Measurements from ENCODE around the gene DENND6B. TPM values are rescaled to one million over a fixed set of nuclear protein-coding genes. Genes with fewer than 3 reads are reported as not detected.

Gene DENND6B
- total and polyA plus RNA-seq, 2 donors (not counting 3 experiments of a cell fraction or from before 2014, with no cell fraction given): 4.1 to 5.9 TPM

DNA sequence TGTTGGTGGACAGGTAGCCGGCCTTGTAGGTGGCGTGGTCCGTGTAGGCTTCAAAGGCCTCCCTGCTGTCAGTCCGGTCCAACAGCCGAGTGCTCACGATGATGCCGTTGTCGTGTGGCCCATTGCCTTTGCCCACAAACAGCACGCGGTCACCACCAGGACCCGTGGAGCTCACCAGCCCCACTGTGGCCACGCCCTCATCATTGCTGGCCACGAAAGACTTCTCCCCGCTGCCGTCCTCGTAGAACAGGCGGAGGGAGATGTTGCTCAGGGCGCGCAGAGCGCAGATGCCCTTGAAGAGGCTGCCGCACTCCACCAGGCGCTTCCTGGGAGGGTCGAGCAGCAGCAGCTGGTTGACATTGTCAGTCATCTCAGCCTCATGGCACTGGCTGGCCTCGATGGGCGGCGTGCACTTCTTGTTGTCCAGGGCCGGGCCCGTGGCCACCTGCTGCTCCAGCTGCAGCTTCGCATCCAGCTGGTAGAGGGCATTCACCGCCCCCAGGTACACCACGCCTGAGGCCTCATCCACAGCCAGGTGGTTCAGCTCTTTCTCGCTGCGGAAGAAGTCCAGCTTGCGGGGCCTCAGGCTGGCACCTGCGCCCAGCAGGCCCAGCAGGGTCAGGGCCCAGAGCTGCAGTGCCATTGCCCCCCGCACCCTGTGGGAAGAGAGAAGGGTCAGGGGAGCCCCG, 36.7 kb downstream of the DENND6B start:
- no peaks in the 10 kb centered on the region for H3K9me1 ChIP-seq (replicated peaks; ENCODE audit: control insufficient read depth, extremely low read depth, insufficient read depth, low read length)
- no peak overlapping the region for H3K4me2 ChIP-seq (ENCODE audit: insufficient read depth, low read length)
- no peak overlapping the region for H3K9ac ChIP-seq (replicated peaks; ENCODE audit: extremely low read depth, insufficient read depth, low read length)
- DNase-seq (ENCODE audit: low read depth, low spot score): no peak
- intact Hi-C loops (cut with micrococcal nuclease) (loop anchor here (5.0 kb wide), 1 partner anchor 52 kb away; the partner anchor contains the start of gene PPP6R2), dilution Hi-C loops (cut with MboI; ENCODE audit: extremely low pct_ligation_motif_present, low sequenced_read_pairs) (no loop called here)
- no peak overlapping the region for H2AFZ ChIP-seq (ENCODE audit: low read depth, low read length)
- peaks cover 20% of the 10 kb centered on the region for H3K4me1 ChIP-seq (ENCODE audit: control insufficient read depth, extremely low read depth, insufficient read depth, low read length)
- no peaks in the 10 kb centered on the region for H4K20me1 ChIP-seq (replicated peaks; ENCODE audit: control insufficient read depth, extremely low read depth, insufficient read depth, low read length)
- POLR2A ChIA-PET: no interaction called here
- H3K4me3 ChIP-seq (replicated peaks in 1 of 3; ENCODE audit: insufficient read depth in 1 of 3, low read depth in 1 of 3, low read length in 3 of 3): no peak overlapping the region
- TSS peak; percentile 58 for BruUV-seq (replicated peaks)
- CTCF ChIA-PET: interaction anchor here (1.3 to 5.8 kb wide), 2 partner anchors 14 to 37 kb away, joined by 4 to 29 read pairs; partner anchors contain the start of gene DENND6B
- no peak overlapping the region for H3K27ac ChIP-seq (ENCODE audit: insufficient read depth, low read depth, low read length)
- peaks cover 12 to 58% of the 10 kb centered on the region in 2 experiments for H3K36me3 ChIP-seq (ENCODE audit: control insufficient read depth in 2 of 2, extremely low read depth in 1 of 2, insufficient read depth in 2 of 2, low read length in 2 of 2)
- H3K9me3 ChIP-seq (replicated peaks; ENCODE audit: control insufficient read depth, insufficient read depth, low read length): no peaks in the 10 kb centered on the region
- H3K79me2 ChIP-seq (ENCODE audit: control insufficient read depth, insufficient read depth, low read length): peaks cover 54% of the 10 kb centered on the region
- no peak for FAIRE-seq
- H3K27me3 ChIP-seq (ENCODE audit: control insufficient read depth in 2 of 2, insufficient read depth in 2 of 2, low read length in 2 of 2): no peaks in the 10 kb centered on the region
- TF ChIP-seq POLR2AphosphoS5 (IDR thresholded peaks at IDR 0.05; ENCODE audit: insufficient read depth, low read depth, low read length) (no peak), MYC (IDR thresholded peaks at IDR 0.05; ENCODE audit: low read depth, low read length) (no peak), EZH2 (IDR thresholded peaks at IDR 0.05; ENCODE audit: borderline replicate concordance, low read depth, low read length, severe bottlenecking) (no peak), JUN (IDR thresholded peaks at IDR 0.05; ENCODE audit: borderline replicate concordance, insufficient read depth, insufficient read length, low read depth) (no peak), FOS (IDR thresholded peaks at IDR 0.05; ENCODE audit: borderline replicate concordance, insufficient read depth, low read length) (no peak), POLR2A (IDR thresholded peaks at IDR 0.05; ENCODE audit: low read depth, low read length) (no peak), GATA2 (IDR thresholded peaks at IDR 0.05; ENCODE audit: insufficient read depth, insufficient read length, low read depth, low read length) (no peak)
- TF ChIP-seq, protein P1, sequence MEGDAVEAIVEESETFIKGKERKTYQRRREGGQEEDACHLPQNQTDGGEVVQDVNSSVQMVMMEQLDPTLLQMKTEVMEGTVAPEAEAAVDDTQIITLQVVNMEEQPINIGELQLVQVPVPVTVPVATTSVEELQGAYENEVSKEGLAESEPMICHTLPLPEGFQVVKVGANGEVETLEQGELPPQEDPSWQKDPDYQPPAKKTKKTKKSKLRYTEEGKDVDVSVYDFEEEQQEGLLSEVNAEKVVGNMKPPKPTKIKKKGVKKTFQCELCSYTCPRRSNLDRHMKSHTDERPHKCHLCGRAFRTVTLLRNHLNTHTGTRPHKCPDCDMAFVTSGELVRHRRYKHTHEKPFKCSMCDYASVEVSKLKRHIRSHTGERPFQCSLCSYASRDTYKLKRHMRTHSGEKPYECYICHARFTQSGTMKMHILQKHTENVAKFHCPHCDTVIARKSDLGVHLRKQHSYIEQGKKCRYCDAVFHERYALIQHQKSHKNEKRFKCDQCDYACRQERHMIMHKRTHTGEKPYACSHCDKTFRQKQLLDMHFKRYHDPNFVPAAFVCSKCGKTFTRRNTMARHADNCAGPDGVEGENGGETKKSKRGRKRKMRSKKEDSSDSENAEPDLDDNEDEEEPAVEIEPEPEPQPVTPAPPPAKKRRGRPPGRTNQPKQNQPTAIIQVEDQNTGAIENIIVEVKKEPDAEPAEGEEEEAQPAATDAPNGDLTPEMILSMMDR (IDR thresholded peaks at IDR 0.05; ENCODE audit: extremely low read depth in 1 of 2, insufficient read depth in 1 of 2, low read depth in 1 of 2, low read length in 2 of 2): no peak
- TF ChIP-seq, protein P2, sequence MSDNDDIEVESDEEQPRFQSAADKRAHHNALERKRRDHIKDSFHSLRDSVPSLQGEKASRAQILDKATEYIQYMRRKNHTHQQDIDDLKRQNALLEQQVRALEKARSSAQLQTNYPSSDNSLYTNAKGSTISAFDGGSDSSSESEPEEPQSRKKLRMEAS (IDR thresholded peaks at IDR 0.05; ENCODE audit: insufficient read depth, insufficient read length): no peak

Data from endothelial cell of umbilical vein (primary cell).